HG03354 (cell line): ENCODE data around the gene LFNG.

ENCODE experiments used
- ATAC-seq: cut with Tn5 transposase; IDR thresholded peaks from one replicate; pipeline ENCODE4 v1.9.1; 2021; ENCODE audit warnings: mild to moderate bottlenecking; ENCODE audit not compliant: unreplicated experiment, poor library complexity, severe bottlenecking

The LFNG gene

GRCh38 chr7:2500701-2501100 lies 18.9 kb upstream of the LFNG start:
- no peak for ATAC-seq

- ATAC-seq = no peak
These were observed 17.5 kb upstream of the LFNG start for GRCh38 chr7:2501947-2502646.

GRCh38 chr7:2502647-2502966 lies 17.0 kb upstream of the LFNG start:
- ATAC-seq = no peak

- no peak for ATAC-seq
These were observed 16.3 kb upstream of the LFNG start for GRCh38 chr7:2503056-2503941.

- no peak for ATAC-seq
These were observed 15.3 kb upstream of the LFNG start for GRCh38 chr7:2504128-2504888.

- no peak for ATAC-seq
These were observed 14.6 kb upstream of the LFNG start for GRCh38 chr7:2504889-2505375.

GRCh38 chr7:2505401-2505800 lies 14.2 kb upstream of the LFNG start:
- no peak for ATAC-seq

- ATAC-seq = no peak
These were observed 12.2 kb upstream of the LFNG start for GRCh38 chr7:2507208-2507916.

- no peak for ATAC-seq
These were observed 11.7 kb upstream of the LFNG start for GRCh38 chr7:2507917-2508306.

- ATAC-seq = peak; percentile 64
These were observed 11.0 kb upstream of the LFNG start for GRCh38 chr7:2508327-2509215.

- no peak for ATAC-seq
These were observed 10.2 kb upstream of the LFNG start for GRCh38 chr7:2509298-2509906.

GRCh38 chr7:2510130-2510776 lies 9.3 kb upstream of the LFNG start:
- ATAC-seq = no peak

- ATAC-seq = no peak
These were observed 8.4 kb upstream of the LFNG start for GRCh38 chr7:2510909-2511768.

GRCh38 chr7:2511769-2512168 lies 7.8 kb upstream of the LFNG start:
- no peak for ATAC-seq

- ATAC-seq = no peak
These were observed 7.4 kb upstream of the LFNG start for GRCh38 chr7:2512179-2512661.

GRCh38 chr7:2512713-2513112 lies 6.9 kb upstream of the LFNG start:
- ATAC-seq = no peak

- no peak for ATAC-seq
These were observed 5.9 kb upstream of the LFNG start for GRCh38 chr7:2513702-2514101.
